GM21381 (cell line): ENCODE results near the gene ITGA1.

Experiments used
- ATAC-seq: cut with Tn5 transposase; IDR thresholded peaks from one replicate; pipeline ENCODE4 v1.9.1; 2021; ENCODE audit warnings: mild to moderate bottlenecking, moderate library complexity; ENCODE audit not compliant: unreplicated experiment

The ITGA1 gene

DNA sequence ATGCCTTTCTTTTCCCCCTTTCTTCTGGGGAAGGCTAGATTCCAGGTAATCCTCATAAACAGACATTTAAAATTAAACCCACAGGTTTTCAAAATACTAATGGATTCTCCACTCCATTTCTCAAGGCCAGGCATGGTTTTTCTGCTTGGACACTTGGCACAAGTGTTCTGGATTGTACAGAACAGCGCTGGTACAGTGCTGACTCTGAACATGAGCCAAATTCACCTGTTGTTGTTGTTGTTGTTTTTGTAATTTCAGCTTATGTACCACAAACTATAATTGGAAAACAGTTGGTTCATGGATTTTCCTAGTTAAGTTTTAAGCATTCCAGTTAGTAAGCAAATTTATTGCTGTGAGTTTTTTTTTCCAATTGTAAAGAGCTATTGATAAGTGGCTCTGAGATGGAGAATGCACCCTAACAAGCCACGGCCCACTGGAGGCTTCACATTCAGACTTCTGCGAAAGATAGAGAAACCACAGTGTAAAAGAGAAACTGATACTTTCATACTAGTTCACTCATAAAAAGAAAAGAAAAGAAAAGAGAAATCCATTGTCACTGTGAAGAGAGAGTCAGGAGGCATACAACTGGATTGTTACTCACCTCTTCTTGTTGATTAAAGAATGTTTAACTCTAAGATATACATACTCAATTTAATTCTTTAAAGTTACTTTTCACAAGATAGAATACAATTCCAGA is 16.2 kb upstream of the ITGA1 start:
- peak; percentile 95 for ATAC-seq

DNA sequence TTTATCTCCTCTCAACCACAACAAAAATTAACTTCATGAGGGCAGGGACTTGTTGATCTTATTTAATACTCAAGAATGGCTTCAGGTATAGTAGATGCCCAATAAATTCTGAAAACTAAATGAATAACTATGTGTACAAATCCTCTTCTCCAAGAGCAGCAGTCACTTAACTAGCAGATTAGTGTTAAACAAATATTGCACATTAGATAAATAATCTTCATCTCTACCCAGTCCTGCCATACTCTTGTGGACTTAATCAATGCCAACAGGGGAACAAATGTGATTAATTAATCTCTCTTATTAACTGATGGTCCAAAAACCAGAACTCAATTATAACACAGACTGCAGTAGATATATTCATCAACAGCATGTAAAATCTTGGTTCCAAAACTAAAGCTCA is 15.0 kb upstream of the ITGA1 start:
- ATAC-seq = no peak

- ATAC-seq = no peak
Observed at GRCh38 chr5:52773342-52773741, 14.4 kb upstream of the ITGA1 start.

DNA sequence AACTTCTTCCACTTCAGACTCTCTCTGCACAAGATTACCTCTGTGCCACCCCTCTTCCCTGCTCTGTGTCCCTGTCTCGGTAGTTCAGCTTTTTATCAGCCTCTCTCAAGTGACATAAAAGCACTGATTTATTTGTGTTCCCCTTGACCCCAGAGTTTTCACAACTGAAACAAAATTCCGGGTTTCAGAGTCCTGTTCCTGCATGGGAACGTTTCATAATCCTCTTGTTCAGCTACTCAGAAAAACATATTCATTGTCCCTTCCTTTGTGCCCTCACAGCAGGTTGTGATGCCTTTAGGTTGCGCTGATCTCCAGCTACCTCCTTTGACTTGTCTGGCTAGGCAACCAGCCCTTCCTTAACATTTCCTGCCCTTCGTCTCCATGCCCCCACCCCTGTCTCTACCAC is 13.7 kb upstream of the ITGA1 start:
- no peak for ATAC-seq

DNA sequence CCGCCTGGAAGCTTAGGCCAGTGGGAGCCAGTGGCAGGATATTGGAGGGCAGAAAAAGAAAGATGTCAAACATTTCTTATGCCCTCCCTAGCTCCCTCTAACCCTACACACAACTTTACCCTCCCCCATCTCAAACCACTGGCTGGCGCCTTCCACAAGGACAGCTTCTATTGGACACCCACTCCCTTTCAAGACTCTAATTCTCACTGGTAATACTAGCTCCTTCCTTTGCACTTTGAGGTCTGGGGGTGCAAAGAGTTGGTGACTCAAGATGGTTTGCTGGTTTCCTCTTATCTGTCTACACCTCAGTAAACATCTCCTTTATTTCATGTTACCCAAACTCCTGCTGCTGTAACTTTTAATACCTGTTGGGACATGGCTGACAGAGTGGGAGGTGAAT is 11.6 kb upstream of the ITGA1 start:
- ATAC-seq = no peak

DNA sequence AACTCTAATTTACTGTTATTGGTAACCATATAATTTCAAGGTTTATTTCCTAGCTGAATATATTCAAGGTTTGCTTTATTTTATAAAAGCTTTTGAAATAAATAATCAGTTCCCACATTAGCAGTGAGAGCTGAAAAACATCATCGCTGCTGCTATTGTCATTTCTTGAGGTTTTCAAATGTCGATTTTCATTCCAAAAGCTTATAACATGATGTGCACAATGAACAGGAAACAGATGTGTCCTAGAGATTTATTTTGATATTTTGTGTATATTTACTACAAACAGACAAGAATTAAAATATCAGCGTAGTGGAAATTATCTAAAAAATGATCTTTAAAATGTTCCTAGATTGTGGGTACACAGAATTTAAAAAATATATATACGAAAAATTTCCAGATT is 10.5 kb upstream of the ITGA1 start:
- ATAC-seq = no peak

GRCh38 chr5:52778781-52779180 is 8.9 kb upstream of the ITGA1 start:
- ATAC-seq = no peak

GRCh38 chr5:52779213-52779612 is 8.5 kb upstream of the ITGA1 start:
- no peak for ATAC-seq

DNA sequence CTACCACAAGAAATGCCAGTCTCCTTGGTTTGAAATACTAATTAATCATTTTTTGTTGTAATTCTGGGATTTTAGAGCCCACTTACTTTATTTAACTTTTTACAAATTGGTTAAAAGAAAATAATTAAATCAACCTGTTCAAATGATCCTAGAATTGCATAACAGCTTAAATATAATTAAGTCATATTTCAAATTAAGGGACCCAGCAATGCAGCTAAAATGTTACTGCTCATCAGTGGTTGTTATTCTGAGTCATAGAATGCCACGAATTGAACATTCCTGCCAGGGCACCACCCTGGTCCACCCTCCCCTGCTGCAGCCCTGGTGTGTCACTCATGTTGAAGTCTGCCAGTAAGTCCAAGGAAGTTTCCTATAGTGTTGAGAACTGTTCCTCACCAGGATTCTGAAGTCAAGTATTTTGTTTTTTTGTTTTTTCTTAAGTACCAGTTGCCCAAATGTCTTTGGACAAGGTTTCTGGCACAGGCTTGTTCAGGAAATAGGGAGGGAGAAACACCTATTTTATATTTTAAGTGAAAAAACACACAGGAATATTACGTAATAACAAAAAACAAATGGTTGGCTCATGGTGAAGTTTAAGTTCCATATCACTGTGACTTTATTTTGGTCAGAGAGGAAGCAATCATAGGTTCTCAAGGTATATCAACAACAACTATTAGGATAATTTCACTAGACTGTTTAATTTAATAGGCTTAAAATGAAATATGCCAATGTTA is 4.3 kb upstream of the ITGA1 start:
- no peak for ATAC-seq

- ATAC-seq = no peak
Observed at GRCh38 chr5:52784737-52785136, 3.0 kb upstream of the ITGA1 start.

DNA sequence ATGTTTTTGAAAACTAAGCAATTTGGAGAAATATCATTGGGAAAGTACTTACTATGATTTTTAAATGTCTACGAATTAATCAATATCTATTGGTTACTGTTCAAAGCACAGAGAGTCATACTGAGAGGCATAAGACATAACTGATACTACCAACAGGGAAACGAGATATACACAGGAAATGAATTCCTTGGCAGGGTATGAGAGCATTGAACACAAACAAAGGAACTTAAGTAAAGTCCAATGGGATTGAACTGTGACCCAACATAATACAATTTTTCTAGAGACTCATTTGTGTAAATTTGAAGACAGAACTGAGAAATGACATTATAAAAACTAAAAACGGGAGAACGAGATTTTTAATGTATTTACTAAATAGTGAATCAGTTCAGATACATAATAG is 1.3 kb upstream of the ITGA1 start:
- ATAC-seq = no peak

- ATAC-seq = peak; percentile 45
Observed at GRCh38 chr5:52786949-52787599, 642 bp upstream of the ITGA1 start.

DNA sequence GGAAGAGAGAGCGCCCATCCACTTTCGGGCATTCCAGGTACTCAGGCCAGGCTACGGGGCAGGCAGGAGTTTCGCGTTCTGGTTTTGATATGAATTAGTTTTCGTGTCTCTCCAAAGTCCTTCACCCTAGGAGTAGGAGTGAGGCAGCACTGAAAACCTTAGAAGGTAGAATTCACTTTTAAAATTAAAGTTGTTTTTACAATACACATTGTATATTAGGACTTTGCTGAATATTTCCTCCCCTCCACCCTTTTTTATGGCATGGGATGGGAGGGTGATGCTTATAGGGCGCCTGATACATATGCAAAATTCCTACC is 747 bp downstream of the ITGA1 start:
- no peak for ATAC-seq

DNA sequence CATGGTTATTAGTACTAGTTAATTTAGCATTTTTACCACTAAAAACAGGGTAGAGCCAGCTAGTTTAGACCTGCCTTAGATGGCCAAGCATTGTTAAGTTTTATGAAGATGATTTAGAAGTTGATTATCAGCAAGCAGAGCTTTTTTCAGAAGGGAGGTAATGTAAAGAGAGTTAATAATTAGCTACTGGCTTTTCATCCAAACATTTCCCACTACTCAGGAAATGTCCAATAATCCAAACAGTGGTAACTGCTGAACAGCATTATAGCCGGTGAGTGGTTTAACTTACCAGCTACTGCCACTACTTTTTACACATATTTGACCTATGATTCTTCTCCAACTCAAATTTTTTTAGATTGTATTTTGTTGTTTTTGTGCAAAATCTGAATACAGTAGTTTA is 1.7 kb downstream of the ITGA1 start:
- no peak for ATAC-seq

DNA sequence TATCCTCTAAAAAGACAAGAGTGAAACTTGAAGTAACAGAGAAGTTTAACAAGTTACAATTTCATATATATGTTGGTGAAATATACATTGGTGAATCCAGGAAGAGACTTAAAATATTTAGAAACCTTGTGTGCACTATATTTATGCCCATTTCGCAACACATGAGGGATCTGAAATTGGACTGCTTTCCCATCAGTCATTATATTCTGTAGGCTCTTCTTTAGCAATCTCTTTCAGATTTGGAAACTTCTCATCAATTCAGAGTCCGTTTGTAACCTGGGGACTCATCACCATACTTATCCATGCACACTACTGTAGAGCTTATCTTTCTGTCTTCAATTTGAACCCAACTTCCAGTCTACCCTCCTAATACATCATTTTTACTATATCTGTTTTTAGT is 2.1 kb downstream of the ITGA1 start:
- no peak for ATAC-seq

GRCh38 chr5:52791366-52791765 is 3.6 kb downstream of the ITGA1 start:
- no peak for ATAC-seq

- no peak for ATAC-seq
Observed at GRCh38 chr5:52794519-52794918, 6.8 kb downstream of the ITGA1 start.

- no peak for ATAC-seq
Observed at GRCh38 chr5:52796031-52796430, 8.3 kb downstream of the ITGA1 start.

GRCh38 chr5:52796516-52797103 is 8.9 kb downstream of the ITGA1 start:
- ATAC-seq = no peak

DNA sequence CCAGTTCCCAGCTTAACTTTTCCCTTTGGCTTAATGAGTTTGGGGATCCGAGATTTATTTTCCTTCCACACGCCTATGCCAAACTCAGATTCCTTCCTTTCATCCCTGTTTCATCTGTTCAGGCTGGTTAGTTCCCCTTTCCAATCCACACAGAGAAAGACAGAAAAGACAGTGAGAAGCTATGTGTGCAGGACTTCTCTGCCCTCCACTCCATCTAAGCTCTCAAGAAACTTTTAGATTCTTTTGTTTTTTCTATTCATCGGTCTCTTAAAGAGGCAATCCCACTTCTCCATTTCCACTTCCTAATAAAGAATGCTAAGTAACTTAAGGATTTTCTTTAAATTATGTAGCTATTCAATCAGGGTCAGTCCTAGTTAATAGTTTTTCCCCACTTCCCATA is 11.2 kb downstream of the ITGA1 start:
- no peak for ATAC-seq

- ATAC-seq = peak; percentile 26
Observed at GRCh38 chr5:52799358-52799982, 11.8 kb downstream of the ITGA1 start.
